Measurements from ENCODE around the gene OSBPL1A.

OSBPL1A gene

DNA sequence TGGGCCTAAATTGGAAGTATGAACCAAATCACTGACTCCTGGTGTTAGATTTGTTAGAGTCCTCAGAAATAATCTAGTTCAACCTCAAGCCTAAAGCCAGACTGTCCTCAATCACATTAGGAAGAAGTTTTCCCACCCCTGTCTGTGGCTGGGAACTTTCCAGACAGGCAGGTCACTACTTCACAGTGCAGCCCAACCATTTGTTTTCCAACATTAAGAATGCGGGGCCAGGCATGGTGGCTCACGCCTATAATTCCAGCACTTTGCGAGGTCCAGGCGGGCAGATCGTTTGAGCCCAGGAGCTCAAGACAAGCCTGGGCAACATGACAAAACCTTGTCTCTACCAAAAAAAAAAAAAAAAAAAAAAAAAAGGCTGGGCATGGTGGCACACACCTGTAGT is 5.5 kb upstream of the OSBPL1A start:
- Histone ChIP-seq H3K4me1 (no peaks in the 10 kb centered on the region), H3K9me3 (no peaks in the 10 kb centered on the region), H3K27me3 (no peaks in the 10 kb centered on the region), H3K36me3 (no peaks in the 10 kb centered on the region), H3K4me3 (ENCODE audit: low read depth, low read length) (no peak overlapping the region)
- no peak for DNase-seq
- no peak for TF ChIP-seq CTCF (IDR thresholded peaks at IDR 0.05; ENCODE audit: low read depth, low read length)

DNA sequence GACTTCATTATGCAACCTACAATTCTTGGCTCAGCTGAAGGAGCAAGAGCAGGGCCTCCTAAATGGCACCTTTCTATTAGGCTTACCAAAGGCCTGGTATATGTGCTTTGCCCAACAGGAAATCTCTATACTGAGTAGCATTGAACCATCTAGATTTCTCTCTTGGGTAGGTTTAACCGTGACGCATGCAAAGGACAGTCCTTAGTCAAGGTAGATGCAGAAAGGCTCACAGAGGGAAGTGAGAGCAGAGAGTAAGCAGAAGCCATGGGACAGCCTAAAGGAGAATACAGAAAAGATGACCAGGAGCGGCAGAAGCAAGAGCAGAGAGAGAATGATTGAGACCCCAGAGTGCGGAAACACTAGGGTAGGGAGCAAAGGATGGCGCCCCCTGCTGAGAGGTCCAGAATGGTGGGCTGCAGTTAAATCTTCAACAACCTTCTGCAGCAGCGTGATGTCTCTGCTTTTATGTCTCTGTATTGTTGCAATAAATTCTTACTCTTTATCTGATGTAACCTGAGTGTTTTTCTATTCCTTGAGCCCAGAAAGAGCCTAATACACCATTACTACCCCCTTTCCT is 4.7 kb upstream of the OSBPL1A start:
- peaks cover 2% of the 10 kb centered on the region; the same call in 1 of the 2 replicates for H3K36me3 ChIP-seq
- H3K9me3 ChIP-seq = no peaks in the 10 kb centered on the region
- TF ChIP-seq CTCF (IDR thresholded peaks at IDR 0.05; ENCODE audit: low read depth, low read length) = peak; percentile 47
- no peak overlapping the region for H3K4me3 ChIP-seq (ENCODE audit: low read depth, low read length)
- no peaks in the 10 kb centered on the region for H3K4me1 ChIP-seq
- H3K27me3 ChIP-seq = no peaks in the 10 kb centered on the region
- DNase-seq = peak; percentile 13

DNA sequence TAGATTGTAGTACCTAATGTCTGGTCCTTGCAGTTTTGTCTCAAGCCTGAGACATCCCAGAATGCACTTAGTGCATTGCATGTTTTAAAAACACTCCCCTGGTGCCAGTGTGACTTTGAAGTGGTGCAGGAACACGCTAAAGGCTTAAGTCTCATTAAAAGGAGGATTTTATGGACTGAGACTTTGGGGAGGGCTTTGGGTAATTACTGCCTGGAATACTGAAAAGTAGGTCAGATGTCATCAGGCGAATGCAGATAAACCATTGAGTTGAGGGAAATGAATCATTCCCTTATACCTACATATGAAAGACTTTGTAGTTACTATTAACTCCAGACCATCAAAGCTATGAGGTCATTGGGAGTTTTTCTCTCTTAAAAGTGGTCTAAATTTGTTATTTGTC is 3.0 kb upstream of the OSBPL1A start:
- no peaks in the 10 kb centered on the region for H3K27me3 ChIP-seq
- no peak for DNase-seq
- H3K4me3 ChIP-seq (ENCODE audit: low read depth, low read length) = no peak overlapping the region
- no peaks in the 10 kb centered on the region for H3K9me3 ChIP-seq
- H3K36me3 ChIP-seq = peaks cover 3% of the 10 kb centered on the region; the same call in 1 of the 2 replicates
- H3K4me1 ChIP-seq = no peaks in the 10 kb centered on the region
- no peak for TF ChIP-seq CTCF (IDR thresholded peaks at IDR 0.05; ENCODE audit: low read depth, low read length)

DNA sequence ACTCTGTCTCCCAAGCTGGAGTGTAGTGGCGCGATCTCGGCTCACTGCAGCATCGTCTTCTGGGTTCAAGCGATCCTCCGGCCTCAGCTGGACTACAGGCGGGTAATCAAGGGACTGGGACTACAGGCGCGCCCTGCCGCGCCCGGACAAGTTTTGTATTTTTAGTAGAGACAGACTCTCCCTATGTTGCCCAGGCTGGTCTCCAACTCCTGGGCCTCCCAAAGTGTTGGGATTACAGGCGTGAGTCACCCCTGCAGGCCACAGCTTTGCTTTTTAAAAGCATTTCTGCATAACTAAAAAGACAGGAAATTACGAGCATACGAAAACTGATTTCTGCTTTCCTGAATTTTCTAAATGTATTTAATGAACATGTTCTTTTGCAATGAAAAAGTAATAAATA is 916 bp upstream of the OSBPL1A start:
- no peak overlapping the region for H3K4me3 ChIP-seq (ENCODE audit: low read depth, low read length)

DNA sequence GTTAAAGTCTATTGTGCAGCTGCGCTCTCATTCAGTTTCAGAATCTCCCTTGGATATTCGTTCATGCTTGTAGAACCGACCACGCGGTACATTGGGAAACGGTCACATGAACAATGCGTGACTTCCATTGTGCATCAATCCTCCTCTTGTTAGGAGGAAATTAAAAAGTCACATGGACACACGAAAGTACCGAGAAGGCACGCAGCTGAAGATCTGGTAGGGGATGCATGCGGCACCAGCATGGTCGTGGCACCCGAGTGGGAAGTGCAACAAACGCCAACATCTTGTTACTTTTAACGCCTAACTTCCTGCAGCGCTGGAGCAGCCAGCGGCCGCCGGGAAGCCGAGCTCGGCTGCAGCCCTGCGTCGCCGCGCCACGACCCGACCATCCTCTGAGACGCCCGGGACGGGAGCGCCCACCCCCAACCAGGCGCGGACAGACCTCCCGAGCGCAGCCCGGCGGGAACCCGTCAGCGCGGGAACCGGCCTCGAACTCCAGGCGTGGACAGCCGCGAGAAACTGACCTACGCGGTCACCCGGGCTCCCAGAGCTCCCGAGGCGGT is 412 bp downstream of the OSBPL1A start:
- TF ChIP-seq CTCF (IDR thresholded peaks at IDR 0.05; ENCODE audit: low read depth, low read length) = no peak
- peak; percentile 50 for DNase-seq
- Histone ChIP-seq H3K9me3 (no peaks in the 10 kb centered on the region), H3K36me3 (peaks cover 3% of the 10 kb centered on the region; the same call in 1 of the 2 replicates), H3K27me3 (no peaks in the 10 kb centered on the region), H3K4me1 (no peaks in the 10 kb centered on the region), H3K4me3 (ENCODE audit: low read depth, low read length) (peak overlapping the region; percentile 77)

More for the DNA sequence above, 916 bp upstream of the OSBPL1A start:
- DNase-seq = no peak
- no peak for TF ChIP-seq CTCF (IDR thresholded peaks at IDR 0.05; ENCODE audit: low read depth, low read length)
- Histone ChIP-seq H3K27me3 (no peaks in the 10 kb centered on the region), H3K9me3 (no peaks in the 10 kb centered on the region), H3K36me3 (peaks cover 3% of the 10 kb centered on the region; the same call in 1 of the 2 replicates), H3K4me1 (no peaks in the 10 kb centered on the region)

DNA sequence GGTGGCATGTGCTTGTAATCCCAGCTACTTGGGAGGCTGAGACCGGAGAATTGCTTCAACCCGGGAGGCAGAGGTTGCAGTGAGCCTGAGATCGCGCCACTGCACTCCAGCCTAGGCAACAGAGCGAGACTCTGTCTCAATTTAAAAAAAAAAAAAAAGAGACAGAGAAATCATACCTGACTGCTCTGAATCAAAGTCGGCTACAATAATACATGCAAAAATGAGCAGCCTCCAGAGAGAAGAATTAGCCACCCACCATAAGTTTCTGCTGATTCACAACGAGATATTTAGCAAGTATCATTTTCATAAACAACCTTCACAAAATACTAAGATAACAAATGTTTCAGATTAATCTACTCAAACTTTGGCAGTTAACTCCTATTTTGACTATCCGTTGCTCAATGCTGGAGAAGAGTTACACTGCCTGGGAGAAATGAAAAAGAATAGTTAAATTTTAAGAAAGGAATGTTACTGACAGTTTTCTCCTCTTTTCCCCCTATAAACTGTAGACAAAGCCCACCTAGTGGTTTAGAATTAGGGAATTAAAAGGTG is 1.5 kb downstream of the OSBPL1A start:
- no peak for DNase-seq
- Histone ChIP-seq H3K4me3 (ENCODE audit: low read depth, low read length) (peak overlapping the region; percentile 77), H3K27me3 (no peaks in the 10 kb centered on the region), H3K36me3 (peaks cover 3% of the 10 kb centered on the region; the same call in 1 of the 2 replicates), H3K4me1 (no peaks in the 10 kb centered on the region), H3K9me3 (no peaks in the 10 kb centered on the region)
- TF ChIP-seq CTCF (IDR thresholded peaks at IDR 0.05; ENCODE audit: low read depth, low read length) = no peak
